HFF-Myc (cell line): ENCODE measurements around the gene ZDBF2.
"Not testable (repeated sequence)": the region's sequence is repeated elsewhere in the genome, so short reads cannot be mapped to it uniquely, and the experiment has no call there.

Experiments used
- DNase-seq: peaks from one replicate; pipeline ENCODE4 v3.0.0-alpha.2; 2011; ENCODE audit warnings: low read depth; ENCODE audit errors: extremely low read depth
- H3K4me3 ChIP-seq: replicated peaks from 2 replicates; pipeline ENCODE4 v1.5.1; 2011; ENCODE audit warnings: low read depth, mild to moderate bottlenecking, control low read depth, low read length
- TF ChIP-seq, protein P1 (sequence below): IDR thresholded peaks from 2 replicates; pipeline ENCODE4 v1.5.1; 2012; ENCODE audit warnings: mild to moderate bottlenecking, low read depth, low read length, control low read depth; ENCODE audit errors: missing control alignments

Gene ZDBF2

DNA sequence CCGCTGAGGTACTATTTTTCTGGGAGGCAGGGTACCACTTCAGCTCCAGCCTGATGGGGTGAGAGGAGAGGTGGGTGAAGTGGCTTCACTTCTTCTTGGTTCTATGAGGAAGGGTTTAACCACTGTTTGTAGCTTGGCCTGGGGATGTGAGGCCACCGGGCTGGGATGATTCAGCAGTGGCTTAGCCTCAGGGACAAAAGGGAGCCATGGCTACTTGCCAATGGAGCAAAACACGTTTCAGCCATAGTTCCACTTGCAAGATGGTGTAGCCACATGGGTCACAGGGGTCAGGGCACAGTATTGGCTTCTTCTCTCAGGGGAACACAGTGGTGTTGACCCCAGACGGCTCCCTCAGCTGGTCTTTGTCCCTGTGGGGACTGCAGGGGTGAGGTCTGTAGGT lies 14.9 kb downstream of the ZDBF2 start:
- no peak for DNase-seq
- no peak overlapping the region for H3K4me3 ChIP-seq
- TF ChIP-seq, protein P1, sequence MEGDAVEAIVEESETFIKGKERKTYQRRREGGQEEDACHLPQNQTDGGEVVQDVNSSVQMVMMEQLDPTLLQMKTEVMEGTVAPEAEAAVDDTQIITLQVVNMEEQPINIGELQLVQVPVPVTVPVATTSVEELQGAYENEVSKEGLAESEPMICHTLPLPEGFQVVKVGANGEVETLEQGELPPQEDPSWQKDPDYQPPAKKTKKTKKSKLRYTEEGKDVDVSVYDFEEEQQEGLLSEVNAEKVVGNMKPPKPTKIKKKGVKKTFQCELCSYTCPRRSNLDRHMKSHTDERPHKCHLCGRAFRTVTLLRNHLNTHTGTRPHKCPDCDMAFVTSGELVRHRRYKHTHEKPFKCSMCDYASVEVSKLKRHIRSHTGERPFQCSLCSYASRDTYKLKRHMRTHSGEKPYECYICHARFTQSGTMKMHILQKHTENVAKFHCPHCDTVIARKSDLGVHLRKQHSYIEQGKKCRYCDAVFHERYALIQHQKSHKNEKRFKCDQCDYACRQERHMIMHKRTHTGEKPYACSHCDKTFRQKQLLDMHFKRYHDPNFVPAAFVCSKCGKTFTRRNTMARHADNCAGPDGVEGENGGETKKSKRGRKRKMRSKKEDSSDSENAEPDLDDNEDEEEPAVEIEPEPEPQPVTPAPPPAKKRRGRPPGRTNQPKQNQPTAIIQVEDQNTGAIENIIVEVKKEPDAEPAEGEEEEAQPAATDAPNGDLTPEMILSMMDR: no peak

DNA sequence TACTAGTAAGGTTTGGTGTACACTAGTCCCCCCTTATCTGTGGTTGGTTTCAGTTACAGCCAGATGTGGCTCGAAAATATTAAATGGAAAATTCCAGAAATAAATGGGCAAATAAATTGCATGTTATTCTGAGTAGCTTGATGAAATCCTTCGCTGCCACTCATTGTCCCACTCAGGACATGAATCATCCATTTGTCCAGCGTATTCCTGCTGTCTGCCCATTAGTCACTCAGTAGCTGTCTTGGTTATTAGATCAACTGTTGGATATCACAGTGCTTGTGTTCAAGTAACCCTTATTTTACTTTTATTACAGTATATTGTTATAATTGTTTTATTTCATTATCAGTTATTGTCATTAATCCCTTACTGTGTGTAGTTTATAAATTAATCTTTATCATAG lies 21.7 kb downstream of the ZDBF2 start:
- H3K4me3 ChIP-seq: no peak overlapping the region
- no peak for DNase-seq
- TF ChIP-seq, protein P1: no peak

GRCh38 chr2:206299608-206300007 lies 25.1 kb downstream of the ZDBF2 start:
- not testable (repeated sequence) for H3K4me3 ChIP-seq, DNase-seq

DNA sequence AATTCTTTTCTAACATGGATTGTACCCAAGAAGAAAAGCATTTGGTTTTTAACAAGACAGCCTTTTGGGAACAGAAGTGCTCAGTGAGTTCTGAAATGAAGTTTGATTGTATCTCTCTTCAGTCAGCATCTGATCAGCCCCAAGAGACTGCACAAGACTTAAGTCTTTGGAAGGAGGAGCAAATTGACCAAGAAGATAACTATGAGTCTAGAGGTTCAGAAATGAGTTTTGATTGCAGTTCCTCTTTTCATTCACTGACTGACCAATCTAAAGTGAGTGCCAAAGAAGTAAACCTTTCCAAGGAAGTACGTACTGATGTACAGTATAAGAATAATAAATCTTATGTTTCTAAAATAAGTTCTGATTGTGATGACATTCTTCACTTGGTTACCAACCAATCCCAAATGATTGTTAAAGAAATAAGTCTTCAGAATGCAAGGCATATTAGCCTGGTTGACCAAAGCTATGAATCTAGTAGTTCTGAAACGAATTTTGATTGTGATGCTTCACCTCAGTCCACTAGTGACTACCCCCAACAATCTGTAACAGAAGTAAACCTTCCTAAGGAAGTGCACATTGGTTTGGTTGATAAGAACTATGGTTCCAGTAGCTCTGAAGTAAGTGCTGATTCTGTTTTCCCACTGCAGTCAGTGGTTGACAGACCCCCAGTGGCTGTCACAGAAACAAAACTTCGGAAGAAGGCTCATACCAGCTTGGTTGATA lies 31.2 kb downstream of the ZDBF2 start:
- TF ChIP-seq, protein P1: no peak

GRCh38 chr2:206311026-206311425 lies 36.6 kb downstream of the ZDBF2 start:
- H3K4me3 ChIP-seq: no peak overlapping the region
- DNase-seq: no peak
- TF ChIP-seq, protein P1: no peak

More for the DNA sequence above, 31.2 kb downstream of the ZDBF2 start:
- H3K4me3 ChIP-seq: no peak overlapping the region
- no peak for DNase-seq

- no peak for DNase-seq
- no peak overlapping the region for H3K4me3 ChIP-seq
- TF ChIP-seq, protein P1: no peak
Observed at GRCh38 chr2:206316141-206316540, 41.7 kb downstream of the ZDBF2 start.

DNA sequence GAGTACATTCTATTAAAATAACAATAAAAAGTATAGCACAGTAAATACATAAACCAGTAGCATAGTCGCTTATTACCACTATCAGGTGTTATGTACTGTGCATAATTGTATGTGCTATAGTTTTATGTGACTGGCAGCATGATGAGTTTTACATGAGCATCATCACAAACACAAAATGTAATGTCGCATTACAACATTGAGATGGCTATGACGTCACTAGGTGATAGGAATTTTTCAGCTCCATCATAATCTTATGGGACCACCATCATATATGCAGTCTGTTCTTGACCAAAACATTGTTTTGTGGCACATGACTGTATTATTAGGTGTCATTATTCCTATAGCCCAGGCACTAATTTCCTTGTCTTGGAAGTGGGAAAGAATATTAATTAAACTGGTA lies 48.6 kb downstream of the ZDBF2 start:
- DNase-seq: no peak
- no peak overlapping the region for H3K4me3 ChIP-seq
- TF ChIP-seq, protein P1: no peak
